ENCODE measurements around the gene LMX1B.

DNA sequence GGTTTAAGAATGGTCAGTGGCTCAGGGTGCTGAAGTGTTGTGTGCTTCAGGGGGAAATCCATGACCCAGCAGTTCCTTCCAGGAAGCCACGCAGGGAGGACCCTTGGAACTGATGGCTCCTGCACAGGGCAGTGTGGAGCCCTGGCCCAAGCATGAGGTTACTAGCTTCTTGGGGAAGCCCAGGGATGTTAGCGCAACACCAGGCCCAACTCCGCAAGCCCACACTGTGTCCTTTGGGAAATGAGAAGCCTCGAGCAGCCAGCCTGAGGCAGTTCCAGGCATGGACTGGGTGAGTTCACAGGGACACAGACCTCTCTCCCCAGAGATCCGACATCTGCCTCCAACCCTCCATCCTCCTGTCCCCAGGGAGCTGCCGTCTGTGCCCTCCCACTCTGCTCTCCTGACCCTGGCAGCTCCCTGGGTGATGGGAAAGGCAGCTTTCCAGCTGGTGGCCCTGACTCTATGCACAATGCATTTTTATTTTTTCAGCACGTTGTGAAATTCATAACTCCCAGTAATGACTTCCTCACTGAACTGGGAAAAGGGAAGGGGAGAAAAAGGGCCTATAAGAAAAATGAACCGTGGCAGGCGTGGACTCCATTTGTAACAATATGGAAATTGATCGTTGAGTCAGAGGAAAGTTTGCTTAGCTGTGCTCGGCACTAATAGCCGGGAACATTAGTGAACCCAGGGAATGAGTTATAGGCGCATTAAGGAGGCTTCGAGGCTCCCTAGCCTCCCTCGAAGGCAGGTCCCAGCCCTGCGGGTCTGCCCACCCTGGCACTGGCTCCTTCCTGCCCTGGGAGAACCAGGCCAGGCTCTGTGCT lies 34.1 kb downstream of the LMX1B start:
- TF ChIP-seq, protein P1, sequence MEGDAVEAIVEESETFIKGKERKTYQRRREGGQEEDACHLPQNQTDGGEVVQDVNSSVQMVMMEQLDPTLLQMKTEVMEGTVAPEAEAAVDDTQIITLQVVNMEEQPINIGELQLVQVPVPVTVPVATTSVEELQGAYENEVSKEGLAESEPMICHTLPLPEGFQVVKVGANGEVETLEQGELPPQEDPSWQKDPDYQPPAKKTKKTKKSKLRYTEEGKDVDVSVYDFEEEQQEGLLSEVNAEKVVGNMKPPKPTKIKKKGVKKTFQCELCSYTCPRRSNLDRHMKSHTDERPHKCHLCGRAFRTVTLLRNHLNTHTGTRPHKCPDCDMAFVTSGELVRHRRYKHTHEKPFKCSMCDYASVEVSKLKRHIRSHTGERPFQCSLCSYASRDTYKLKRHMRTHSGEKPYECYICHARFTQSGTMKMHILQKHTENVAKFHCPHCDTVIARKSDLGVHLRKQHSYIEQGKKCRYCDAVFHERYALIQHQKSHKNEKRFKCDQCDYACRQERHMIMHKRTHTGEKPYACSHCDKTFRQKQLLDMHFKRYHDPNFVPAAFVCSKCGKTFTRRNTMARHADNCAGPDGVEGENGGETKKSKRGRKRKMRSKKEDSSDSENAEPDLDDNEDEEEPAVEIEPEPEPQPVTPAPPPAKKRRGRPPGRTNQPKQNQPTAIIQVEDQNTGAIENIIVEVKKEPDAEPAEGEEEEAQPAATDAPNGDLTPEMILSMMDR (IDR thresholded peaks at IDR 0.05) = no peak
- TF ChIP-seq, protein P2, sequence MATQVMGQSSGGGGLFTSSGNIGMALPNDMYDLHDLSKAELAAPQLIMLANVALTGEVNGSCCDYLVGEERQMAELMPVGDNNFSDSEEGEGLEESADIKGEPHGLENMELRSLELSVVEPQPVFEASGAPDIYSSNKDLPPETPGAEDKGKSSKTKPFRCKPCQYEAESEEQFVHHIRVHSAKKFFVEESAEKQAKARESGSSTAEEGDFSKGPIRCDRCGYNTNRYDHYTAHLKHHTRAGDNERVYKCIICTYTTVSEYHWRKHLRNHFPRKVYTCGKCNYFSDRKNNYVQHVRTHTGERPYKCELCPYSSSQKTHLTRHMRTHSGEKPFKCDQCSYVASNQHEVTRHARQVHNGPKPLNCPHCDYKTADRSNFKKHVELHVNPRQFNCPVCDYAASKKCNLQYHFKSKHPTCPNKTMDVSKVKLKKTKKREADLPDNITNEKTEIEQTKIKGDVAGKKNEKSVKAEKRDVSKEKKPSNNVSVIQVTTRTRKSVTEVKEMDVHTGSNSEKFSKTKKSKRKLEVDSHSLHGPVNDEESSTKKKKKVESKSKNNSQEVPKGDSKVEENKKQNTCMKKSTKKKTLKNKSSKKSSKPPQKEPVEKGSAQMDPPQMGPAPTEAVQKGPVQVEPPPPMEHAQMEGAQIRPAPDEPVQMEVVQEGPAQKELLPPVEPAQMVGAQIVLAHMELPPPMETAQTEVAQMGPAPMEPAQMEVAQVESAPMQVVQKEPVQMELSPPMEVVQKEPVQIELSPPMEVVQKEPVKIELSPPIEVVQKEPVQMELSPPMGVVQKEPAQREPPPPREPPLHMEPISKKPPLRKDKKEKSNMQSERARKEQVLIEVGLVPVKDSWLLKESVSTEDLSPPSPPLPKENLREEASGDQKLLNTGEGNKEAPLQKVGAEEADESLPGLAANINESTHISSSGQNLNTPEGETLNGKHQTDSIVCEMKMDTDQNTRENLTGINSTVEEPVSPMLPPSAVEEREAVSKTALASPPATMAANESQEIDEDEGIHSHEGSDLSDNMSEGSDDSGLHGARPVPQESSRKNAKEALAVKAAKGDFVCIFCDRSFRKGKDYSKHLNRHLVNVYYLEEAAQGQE (IDR thresholded peaks at IDR 0.05; ENCODE audit: insufficient read depth in 1 of 2, low read depth in 2 of 2, low read length in 1 of 2) = no peak
- no peak for TF ChIP-seq POLR2AphosphoS5 (IDR thresholded peaks at IDR 0.05; ENCODE audit: low read depth, low read length)
- TF ChIP-seq TCF7L2 (IDR thresholded peaks at IDR 0.05; ENCODE audit: low read depth, low read length) = no peak
- no peak for TF ChIP-seq SIN3A (IDR thresholded peaks at IDR 0.05; ENCODE audit: borderline replicate concordance, insufficient read depth, low read depth, low read length)
